HUES6 (cell line): ENCODE measurements around the gene MYOT.

Experiments
- H3K27ac ChIP-seq: 2 replicates; pipeline ENCODE4 v1.7.0; 2013; ENCODE audit warnings: low read depth, mild to moderate bottlenecking, low read length, inconsistent platforms
- H3K27me3 ChIP-seq: 2 replicates; pipeline ENCODE4 v1.6.1; 2013; ENCODE audit warnings: low read length; ENCODE audit not compliant: control insufficient read depth, insufficient read depth
- H3K36me3 ChIP-seq: 2 replicates; pipeline ENCODE4 v1.6.1; 2013; ENCODE audit warnings: low read length; ENCODE audit not compliant: control insufficient read depth, insufficient read depth
- H3K4me1 ChIP-seq: 2 replicates; pipeline ENCODE4 v1.6.1; 2013; ENCODE audit warnings: low read length; ENCODE audit not compliant: control insufficient read depth, insufficient read depth
- H3K4me3 ChIP-seq: 2 replicates; pipeline ENCODE4 v1.5.1; 2013; ENCODE audit warnings: low read depth, low read length
- H3K9ac ChIP-seq: one replicate; pipeline ENCODE4 v1.6.1; 2013; ENCODE audit warnings: mild to moderate bottlenecking, low read length
- H3K9me3 ChIP-seq: 2 replicates; pipeline ENCODE4 v1.6.1; 2013; ENCODE audit warnings: low read depth, low read length; ENCODE audit not compliant: control insufficient read depth, insufficient read depth

MYOT gene

GRCh38 chr5:137876101-137876500, 8.4 kb downstream of the MYOT start:
- no peaks in the 10 kb centered on the region for H3K4me1 ChIP-seq
- no peak overlapping the region for H3K27ac ChIP-seq
- no peaks in the 10 kb centered on the region for H3K9me3 ChIP-seq
- no peaks in the 10 kb centered on the region for H3K27me3 ChIP-seq
- no peaks in the 10 kb centered on the region for H3K36me3 ChIP-seq
- H3K9ac ChIP-seq = no peak overlapping the region
- H3K4me3 ChIP-seq = no peak overlapping the region

GRCh38 chr5:137880313-137880712, 12.7 kb downstream of the MYOT start:
- Histone ChIP-seq H3K9ac (no peak overlapping the region), H3K27ac (no peak overlapping the region), H3K4me1 (no peaks in the 10 kb centered on the region), H3K9me3 (no peaks in the 10 kb centered on the region), H3K36me3 (no peaks in the 10 kb centered on the region), H3K27me3 (no peaks in the 10 kb centered on the region), H3K4me3 (no peak overlapping the region)

GRCh38 chr5:137887831-137888230, 20.2 kb downstream of the MYOT start:
- Histone ChIP-seq H3K9me3 (no peaks in the 10 kb centered on the region), H3K36me3 (no peaks in the 10 kb centered on the region), H3K27ac (no peak overlapping the region), H3K4me3 (no peak overlapping the region), H3K27me3 (no peaks in the 10 kb centered on the region), H3K4me1 (peaks cover 12% of the 10 kb centered on the region), H3K9ac (no peak overlapping the region)

- Histone ChIP-seq H3K36me3 (no peaks in the 10 kb centered on the region), H3K9me3 (no peaks in the 10 kb centered on the region), H3K4me1 (peaks cover 12% of the 10 kb centered on the region), H3K9ac (peak overlapping the region; percentile 54), H3K27me3 (no peaks in the 10 kb centered on the region), H3K27ac (peak overlapping the region; percentile 12; the same call in 1 of the 2 replicates), H3K4me3 (peak overlapping the region; percentile 58)
Observed at GRCh38 chr5:137888466-137888862, 20.8 kb downstream of the MYOT start.

GRCh38 chr5:137888863-137889759, 21.5 kb downstream of the MYOT start, which contains the start of gene PKD2L2:
TSS of gene PKD2L2 (plus strand) at chr5:137889457. CDS start at chr5:137889492, 35 bp downstream.
- H3K9ac ChIP-seq = peak within 1 kb of the TSS; percentile 54
- no peaks in the 10 kb centered on the region for H3K36me3 ChIP-seq
- no peaks in the 10 kb centered on the region for H3K27me3 ChIP-seq
- no peaks in the 10 kb centered on the region for H3K9me3 ChIP-seq
- H3K4me3 ChIP-seq = peak within 1 kb of the TSS; percentile 58
- peaks cover 12% of the 10 kb centered on the region for H3K4me1 ChIP-seq
- H3K27ac ChIP-seq = peak within 1 kb of the TSS; percentile 12; the same call in 1 of the 2 replicates

GRCh38 chr5:137890845-137891244, 23.2 kb downstream of the MYOT start:
- Histone ChIP-seq H3K9me3 (no peaks in the 10 kb centered on the region), H3K4me3 (no peak overlapping the region), H3K9ac (no peak overlapping the region), H3K36me3 (no peaks in the 10 kb centered on the region), H3K27me3 (no peaks in the 10 kb centered on the region), H3K4me1 (peaks cover 12% of the 10 kb centered on the region), H3K27ac (no peak overlapping the region)

- H3K4me1 ChIP-seq = peaks cover 12% of the 10 kb centered on the region
- no peak overlapping the region for H3K27ac ChIP-seq
- no peaks in the 10 kb centered on the region for H3K9me3 ChIP-seq
- no peaks in the 10 kb centered on the region for H3K36me3 ChIP-seq
- H3K4me3 ChIP-seq = no peak overlapping the region
- H3K27me3 ChIP-seq = no peaks in the 10 kb centered on the region
- H3K9ac ChIP-seq = no peak overlapping the region
Observed at GRCh38 chr5:137891849-137892248, 24.2 kb downstream of the MYOT start.

GRCh38 chr5:137894586-137894985, 26.9 kb downstream of the MYOT start:
- Histone ChIP-seq H3K36me3 (no peaks in the 10 kb centered on the region), H3K9me3 (no peaks in the 10 kb centered on the region), H3K27ac (no peak overlapping the region), H3K27me3 (no peaks in the 10 kb centered on the region), H3K4me1 (peaks cover 7% of the 10 kb centered on the region; the same call in 1 of the 2 replicates), H3K4me3 (no peak overlapping the region), H3K9ac (no peak overlapping the region)

- H3K9ac ChIP-seq = no peak overlapping the region
- no peaks in the 10 kb centered on the region for H3K27me3 ChIP-seq
- H3K4me3 ChIP-seq = no peak overlapping the region
- H3K9me3 ChIP-seq = no peaks in the 10 kb centered on the region
- H3K4me1 ChIP-seq = no peaks in the 10 kb centered on the region
- no peak overlapping the region for H3K27ac ChIP-seq
- no peaks in the 10 kb centered on the region for H3K36me3 ChIP-seq
Observed at GRCh38 chr5:137896560-137896959, 28.9 kb downstream of the MYOT start.

GRCh38 chr5:137899493-137899892, 31.8 kb downstream of the MYOT start:
- Histone ChIP-seq H3K27ac (no peak overlapping the region), H3K4me1 (no peaks in the 10 kb centered on the region), H3K4me3 (no peak overlapping the region), H3K36me3 (no peaks in the 10 kb centered on the region), H3K9me3 (no peaks in the 10 kb centered on the region), H3K27me3 (no peaks in the 10 kb centered on the region), H3K9ac (no peak overlapping the region)

- Histone ChIP-seq H3K27ac (no peak overlapping the region), H3K4me3 (no peak overlapping the region), H3K4me1 (no peaks in the 10 kb centered on the region), H3K9ac (no peak overlapping the region), H3K27me3 (no peaks in the 10 kb centered on the region), H3K9me3 (no peaks in the 10 kb centered on the region), H3K36me3 (no peaks in the 10 kb centered on the region)
Observed at GRCh38 chr5:137901011-137901817, 33.6 kb downstream of the MYOT start.
